Uterus (tissue), 2 donors: ENCODE measurements around the gene ALOX15.

Source experiments
- CTCF ChIP-seq, 4 experiments: fragments of 200-600 bp in 2 of 4; fragments of 450-650 bp in 2 of 4; sonication (generic) in 2 of 4; IDR thresholded peaks; one replicate each; pipeline ENCODE4 v1.5.1; 2016 to 2019; ENCODE audit warnings: antibody characterized with exemption in 4 of 4, mild to moderate bottlenecking in 2 of 4, moderate library complexity in 1 of 4
- POLR2A ChIP-seq, 2 donors: fragments of 450-650 bp; IDR thresholded peaks; one replicate each; pipeline ENCODE4 v1.6.1; 2016; ENCODE audit warnings: antibody characterized with exemption in 2 of 2, mild to moderate bottlenecking in 1 of 2, moderate library complexity in 1 of 2

- TF ChIP-seq CTCF (IDR thresholded peaks at IDR 0.05) (no peak), POLR2A (IDR thresholded peaks at IDR 0.05) (no peak)
These were observed 23.5 kb upstream of the ALOX15 start for GRCh38 chr17:4665027-4665426.
